Measurements from ENCODE around the gene HOXB6. TPM values are rescaled to one million over a fixed set of nuclear protein-coding genes. Genes with fewer than 3 reads are reported as not detected.

The HOXB6 gene
- total and polyA plus RNA-seq, 12 donors: 1.7 to 23.1 (median 11.8) TPM

GRCh38 chr17:48549281-48549630 is 55.5 kb downstream of the HOXB6 start:
- TF ChIP-seq POLR2A (IDR thresholded peaks at IDR 0.05) (no peak), CTCF (IDR thresholded peaks at IDR 0.05) (no peak)
- Histone ChIP-seq H3K27ac (peak overlapping the region in 1 of 5 donors; percentile 97), H3K4me3 (no peak overlapping the region), H3K36me3 (replicated peaks in 1 of 2) (peaks cover 0 to 6% of the 10 kb centered on the region in 2 donors), H3K9me3 (replicated peaks in 1 of 3) (no peaks in the 10 kb centered on the region), H3K4me1 (replicated peaks in 1 of 2) (peaks cover 13 to 42% of the 10 kb centered on the region in 2 donors), H3K27me3 (no peaks in the 10 kb centered on the region)
- 70 to 75% (median 72%) methylated on average over 3 of the region's 3 CpGs for WGBS, 4 donors
- no peak for DNase-seq
- intact Hi-C loops (cut with DNase I): no loop called here

- no peak for DNase-seq
- no peaks in the 10 kb centered on the region for H3K27me3 ChIP-seq
- no peak overlapping the region for H3K4me3 ChIP-seq
- intact Hi-C loops (cut with DNase I): no loop called here
- WGBS, 4 donors: 46 to 71% (median 52%) methylated on average over 6 of the region's 6 CpGs
- H3K27ac ChIP-seq: peak overlapping the region in 2 of 5 donors; percentile 79 to 97
- H3K9me3 ChIP-seq (replicated peaks in 1 of 3): no peaks in the 10 kb centered on the region
- peaks cover 13 to 42% of the 10 kb centered on the region in 2 donors for H3K4me1 ChIP-seq (replicated peaks in 1 of 2)
- TF ChIP-seq CTCF (IDR thresholded peaks at IDR 0.05) (no peak), POLR2A (IDR thresholded peaks at IDR 0.05) (no peak)
- peaks cover 0 to 6% of the 10 kb centered on the region in 2 donors for H3K36me3 ChIP-seq (replicated peaks in 1 of 2)
Observed at GRCh38 chr17:48548523-48549280, 56.1 kb downstream of the HOXB6 start.

GRCh38 chr17:48547808-48548522 is 56.8 kb downstream of the HOXB6 start:
- TF ChIP-seq CTCF (IDR thresholded peaks at IDR 0.05): no peak
- TF ChIP-seq POLR2A (IDR thresholded peaks at IDR 0.05): no peak
- peaks cover 0 to 11% of the 10 kb centered on the region in 2 donors for H3K36me3 ChIP-seq (replicated peaks in 1 of 2)
- H3K4me3 ChIP-seq: peak overlapping the region in 2 of 4 donors; percentile 1 to 21
- no peaks in the 10 kb centered on the region for H3K27me3 ChIP-seq
- intact Hi-C loops (cut with DNase I): no loop called here
- 30 to 49% (median 38%) methylated on average over 24 of the region's 24 CpGs for WGBS, 4 donors
- peak overlapping the region in 3 of 5 donors; percentile 54 to 97 (median 79) for H3K27ac ChIP-seq
- no peaks in the 10 kb centered on the region for H3K9me3 ChIP-seq (replicated peaks in 1 of 3)
- peaks cover 13 to 39% of the 10 kb centered on the region in 2 donors for H3K4me1 ChIP-seq (replicated peaks in 1 of 2)
- DNase-seq: peak in 3 of 7 donors; percentile 34 to 79 (median 65)

Measured in adrenal gland (tissue), 12 donors.